ENCODE data around the gene CD1E.
"Not testable (repeated sequence)": the region's sequence is repeated elsewhere in the genome, so short reads cannot be mapped to it uniquely, and the experiment has no call there.

CD1E gene

DNA sequence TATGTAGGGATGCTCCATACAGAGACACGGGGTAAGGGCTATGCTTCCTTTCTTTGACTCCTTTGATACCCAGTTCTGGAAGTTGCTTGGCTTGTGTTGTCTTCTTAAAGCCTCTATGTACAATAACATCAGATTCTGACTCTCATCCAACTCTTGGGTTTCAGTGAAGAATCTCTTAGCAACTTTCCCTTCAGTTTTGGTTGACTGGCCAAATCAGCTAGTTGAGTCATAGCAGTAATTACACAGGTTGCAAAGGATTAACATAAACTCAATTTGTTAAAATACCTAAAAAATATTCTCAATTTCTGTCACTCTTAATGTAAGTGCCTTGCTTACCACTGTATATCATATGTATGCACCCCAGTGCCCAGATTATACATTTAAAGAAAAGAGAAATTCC lies 9.2 kb downstream of the CD1E start:
- no peaks in the 10 kb centered on the region for H3K4me1 ChIP-seq (ENCODE audit: control insufficient read depth, insufficient read depth, low read length)
- H3K27me3 ChIP-seq (replicated peaks; ENCODE audit: control insufficient read depth, insufficient read depth, low read length) = no peaks in the 10 kb centered on the region

GRCh38 chr1:158366783-158367182 lies 13.1 kb downstream of the CD1E start:
- Histone ChIP-seq H3K4me1 (ENCODE audit: control insufficient read depth, insufficient read depth, low read length) (no peaks in the 10 kb centered on the region), H3K36me3 (ENCODE audit: control insufficient read depth, insufficient read depth, low read length, severe bottlenecking) (no peaks in the 10 kb centered on the region), H3K4me3 (ENCODE audit: low read length) (no peak overlapping the region), H3K27me3 (replicated peaks; ENCODE audit: control insufficient read depth, insufficient read depth, low read length) (no peaks in the 10 kb centered on the region), H3K9ac (ENCODE audit: low read length) (no peak overlapping the region), H3K9me3 (ENCODE audit: control insufficient read depth, low read length) (no peaks in the 10 kb centered on the region)
- no peak for DNase-seq (ENCODE audit: low read depth)

More for the DNA sequence above, 9.2 kb downstream of the CD1E start:
- Histone ChIP-seq H3K36me3 (ENCODE audit: control insufficient read depth, insufficient read depth, low read length, severe bottlenecking) (no peaks in the 10 kb centered on the region), H3K9ac (ENCODE audit: low read length) (no peak overlapping the region), H3K9me3 (ENCODE audit: control insufficient read depth, low read length) (no peaks in the 10 kb centered on the region), H3K4me3 (ENCODE audit: low read length) (no peak overlapping the region)
- no peak for DNase-seq (ENCODE audit: low read depth)

- H3K9ac ChIP-seq (ENCODE audit: low read length) = no peak overlapping the region
- H3K36me3 ChIP-seq (ENCODE audit: control insufficient read depth, insufficient read depth, low read length, severe bottlenecking) = no peaks in the 10 kb centered on the region
- H3K4me1 ChIP-seq (ENCODE audit: control insufficient read depth, insufficient read depth, low read length) = no peaks in the 10 kb centered on the region
- no peak for DNase-seq (ENCODE audit: low read depth)
- no peaks in the 10 kb centered on the region for H3K27me3 ChIP-seq (replicated peaks; ENCODE audit: control insufficient read depth, insufficient read depth, low read length)
- peaks cover 4% of the 10 kb centered on the region for H3K9me3 ChIP-seq (ENCODE audit: control insufficient read depth, low read length)
- no peak overlapping the region for H3K4me3 ChIP-seq (ENCODE audit: low read length)
Measured at GRCh38 chr1:158371188-158371953, 17.7 kb downstream of the CD1E start.

- not testable (repeated sequence) for H3K4me1 ChIP-seq (ENCODE audit: control insufficient read depth, insufficient read depth, low read length); DNase-seq (ENCODE audit: low read depth); H3K9me3 ChIP-seq (ENCODE audit: control insufficient read depth, low read length); H3K27me3 ChIP-seq (replicated peaks; ENCODE audit: control insufficient read depth, insufficient read depth, low read length); H3K9ac ChIP-seq (ENCODE audit: low read length); H3K36me3 ChIP-seq (ENCODE audit: control insufficient read depth, insufficient read depth, low read length, severe bottlenecking); H3K4me3 ChIP-seq (ENCODE audit: low read length)
Measured at GRCh38 chr1:158374101-158374500, 20.4 kb downstream of the CD1E start.

DNA sequence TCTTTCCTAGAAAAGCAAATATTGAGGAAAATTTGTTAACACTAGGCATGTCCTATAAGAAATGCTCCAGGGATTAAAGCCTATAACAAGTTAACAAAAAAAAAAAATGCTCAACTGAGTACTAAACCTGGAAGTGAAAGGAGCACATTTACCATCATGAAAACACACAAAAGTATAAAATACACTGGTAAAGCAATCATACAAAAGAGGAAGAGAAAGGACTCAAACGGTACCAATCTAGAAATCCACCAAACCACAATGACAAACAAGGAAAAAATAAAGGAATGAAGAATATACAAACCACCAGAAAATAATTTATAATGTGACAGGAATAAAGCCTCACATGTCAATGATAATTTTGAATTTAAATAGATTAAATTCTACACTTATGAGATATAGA lies 21.2 kb downstream of the CD1E start:
- Histone ChIP-seq H3K36me3 (ENCODE audit: control insufficient read depth, insufficient read depth, low read length, severe bottlenecking) (no peaks in the 10 kb centered on the region), H3K4me1 (ENCODE audit: control insufficient read depth, insufficient read depth, low read length) (no peaks in the 10 kb centered on the region), H3K9ac (ENCODE audit: low read length) (no peak overlapping the region), H3K9me3 (ENCODE audit: control insufficient read depth, low read length) (peaks cover 4% of the 10 kb centered on the region), H3K4me3 (ENCODE audit: low read length) (no peak overlapping the region), H3K27me3 (replicated peaks; ENCODE audit: control insufficient read depth, insufficient read depth, low read length) (no peaks in the 10 kb centered on the region)
- DNase-seq (ENCODE audit: low read depth) = no peak

GRCh38 chr1:158390331-158390730 lies 36.6 kb downstream of the CD1E start:
- Histone ChIP-seq H3K4me1 (ENCODE audit: control insufficient read depth, insufficient read depth, low read length) (no peaks in the 10 kb centered on the region), H3K4me3 (ENCODE audit: low read length) (no peak overlapping the region), H3K27me3 (replicated peaks; ENCODE audit: control insufficient read depth, insufficient read depth, low read length) (no peaks in the 10 kb centered on the region), H3K9ac (ENCODE audit: low read length) (no peak overlapping the region), H3K9me3 (ENCODE audit: control insufficient read depth, low read length) (no peaks in the 10 kb centered on the region), H3K36me3 (ENCODE audit: control insufficient read depth, insufficient read depth, low read length, severe bottlenecking) (no peaks in the 10 kb centered on the region)
- DNase-seq (ENCODE audit: low read depth) = no peak

DNA sequence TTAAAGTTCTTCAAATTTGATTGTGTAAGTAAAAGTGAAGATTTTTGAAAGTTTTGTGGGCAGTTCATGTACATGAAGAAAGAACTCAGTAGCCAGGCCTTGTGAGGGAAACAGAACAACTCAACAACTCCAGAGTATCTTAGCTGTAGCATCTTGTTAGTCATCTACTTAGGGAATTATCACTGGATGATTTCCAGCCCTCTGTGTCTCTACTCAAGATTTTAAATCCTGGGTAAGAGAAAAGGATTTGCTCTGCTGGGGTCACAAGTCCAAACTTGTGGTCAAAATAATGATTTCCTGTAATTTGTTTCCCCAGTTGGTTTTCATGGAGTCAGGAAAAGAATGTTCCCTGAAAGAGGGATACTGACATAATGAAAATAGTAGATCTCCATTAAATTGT lies 37.4 kb downstream of the CD1E start:
- Histone ChIP-seq H3K4me1 (ENCODE audit: control insufficient read depth, insufficient read depth, low read length) (no peaks in the 10 kb centered on the region), H3K36me3 (ENCODE audit: control insufficient read depth, insufficient read depth, low read length, severe bottlenecking) (no peaks in the 10 kb centered on the region), H3K9ac (ENCODE audit: low read length) (no peak overlapping the region), H3K4me3 (ENCODE audit: low read length) (no peak overlapping the region), H3K9me3 (ENCODE audit: control insufficient read depth, low read length) (no peaks in the 10 kb centered on the region), H3K27me3 (replicated peaks; ENCODE audit: control insufficient read depth, insufficient read depth, low read length) (no peaks in the 10 kb centered on the region)
- DNase-seq (ENCODE audit: low read depth) = no peak

- no peaks in the 10 kb centered on the region for H3K36me3 ChIP-seq (ENCODE audit: control insufficient read depth, insufficient read depth, low read length, severe bottlenecking)
- H3K9ac ChIP-seq (ENCODE audit: low read length) = no peak overlapping the region
- H3K4me3 ChIP-seq (ENCODE audit: low read length) = no peak overlapping the region
- DNase-seq (ENCODE audit: low read depth) = no peak
- H3K9me3 ChIP-seq (ENCODE audit: control insufficient read depth, low read length) = no peaks in the 10 kb centered on the region
- H3K4me1 ChIP-seq (ENCODE audit: control insufficient read depth, insufficient read depth, low read length) = no peaks in the 10 kb centered on the region
- H3K27me3 ChIP-seq (replicated peaks; ENCODE audit: control insufficient read depth, insufficient read depth, low read length) = no peaks in the 10 kb centered on the region
Measured at GRCh38 chr1:158393476-158393875, 39.8 kb downstream of the CD1E start.

GRCh38 chr1:158396646-158397045 lies 43.0 kb downstream of the CD1E start:
- H3K27me3 ChIP-seq (replicated peaks; ENCODE audit: control insufficient read depth, insufficient read depth, low read length) = no peaks in the 10 kb centered on the region
- H3K36me3 ChIP-seq (ENCODE audit: control insufficient read depth, insufficient read depth, low read length, severe bottlenecking) = no peaks in the 10 kb centered on the region
- H3K4me1 ChIP-seq (ENCODE audit: control insufficient read depth, insufficient read depth, low read length) = no peaks in the 10 kb centered on the region
- no peak for DNase-seq (ENCODE audit: low read depth)
- H3K9me3 ChIP-seq (ENCODE audit: control insufficient read depth, low read length) = no peaks in the 10 kb centered on the region
- no peak overlapping the region for H3K4me3 ChIP-seq (ENCODE audit: low read length)
- no peak overlapping the region for H3K9ac ChIP-seq (ENCODE audit: low read length)

DNA sequence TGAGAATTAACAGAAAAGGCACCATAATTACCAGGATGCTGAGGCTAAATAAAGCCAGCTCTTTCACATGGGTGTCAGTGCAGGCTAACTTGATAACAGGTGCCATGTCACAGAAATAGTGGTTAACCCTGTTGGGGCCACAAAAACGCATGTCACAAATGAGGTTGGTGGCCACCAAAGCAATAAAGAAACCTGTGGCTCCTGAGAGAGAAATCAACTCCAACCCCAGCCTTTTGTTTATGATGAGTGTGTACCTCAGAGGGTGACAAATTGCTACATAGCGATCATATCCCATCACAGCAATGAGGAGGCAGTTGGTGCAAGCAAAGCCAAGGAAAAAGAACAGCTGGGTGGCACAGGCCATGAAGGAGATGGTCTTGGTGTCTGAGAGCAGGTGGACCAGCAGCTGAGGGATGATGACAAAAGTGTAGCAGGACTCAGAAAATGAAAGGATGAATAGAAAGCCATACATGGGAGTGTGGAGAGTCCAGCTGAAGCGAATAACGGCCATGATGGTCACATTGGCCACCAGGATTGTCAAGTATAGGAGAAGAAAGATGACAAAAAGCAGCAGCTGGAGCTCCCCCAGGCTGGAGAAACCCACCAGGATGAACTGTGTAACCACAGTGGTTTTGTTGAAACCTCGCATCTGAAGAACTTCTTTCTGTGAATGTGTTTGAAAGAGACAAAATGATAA lies 45.3 kb downstream of the CD1E start, which contains the start of gene OR10T2:
TSS of gene OR10T2 (minus strand) at position 649 of the 697 bp plus-strand sequence. CDS start at position 649, 0 bp downstream.
- Histone ChIP-seq H3K4me1 (ENCODE audit: control insufficient read depth, insufficient read depth, low read length) (no peaks in the 10 kb centered on the region), H3K4me3 (ENCODE audit: low read length) (no peak within 1 kb of the TSS), H3K9ac (ENCODE audit: low read length) (no peak within 1 kb of the TSS), H3K27me3 (replicated peaks; ENCODE audit: control insufficient read depth, insufficient read depth, low read length) (no peaks in the 10 kb centered on the region), H3K9me3 (ENCODE audit: control insufficient read depth, low read length) (no peaks in the 10 kb centered on the region), H3K36me3 (ENCODE audit: control insufficient read depth, insufficient read depth, low read length, severe bottlenecking) (no peaks in the 10 kb centered on the region)
- no peak for DNase-seq (ENCODE audit: low read depth)

DNA sequence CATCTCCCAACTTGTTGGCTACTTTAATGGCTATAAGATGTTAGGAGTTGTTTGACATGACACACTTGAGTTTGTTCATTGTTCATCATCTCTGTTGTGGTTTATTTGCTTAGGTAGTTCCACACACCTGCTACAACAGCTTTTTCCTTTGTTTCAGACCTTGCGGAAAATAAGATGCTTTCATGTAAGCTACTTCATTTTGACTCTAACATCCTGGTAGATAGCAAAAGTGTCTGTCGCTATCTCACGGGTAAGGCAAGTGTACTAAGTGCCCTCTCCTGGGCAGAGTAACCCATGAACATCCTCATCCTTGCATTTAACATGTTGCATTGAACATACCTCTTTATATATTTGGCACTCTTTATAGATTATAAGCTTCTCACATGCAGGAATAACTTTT lies 47.2 kb downstream of the CD1E start:
- no peaks in the 10 kb centered on the region for H3K27me3 ChIP-seq (replicated peaks; ENCODE audit: control insufficient read depth, insufficient read depth, low read length)
- no peak overlapping the region for H3K4me3 ChIP-seq (ENCODE audit: low read length)
- H3K9me3 ChIP-seq (ENCODE audit: control insufficient read depth, low read length) = no peaks in the 10 kb centered on the region
- H3K9ac ChIP-seq (ENCODE audit: low read length) = no peak overlapping the region
- no peak for DNase-seq (ENCODE audit: low read depth)
- H3K36me3 ChIP-seq (ENCODE audit: control insufficient read depth, insufficient read depth, low read length, severe bottlenecking) = no peaks in the 10 kb centered on the region
- H3K4me1 ChIP-seq (ENCODE audit: control insufficient read depth, insufficient read depth, low read length) = no peaks in the 10 kb centered on the region

All from adipocyte (in vitro differentiated cells).